WTC11 (cell line): Measurements from ENCODE around the gene RABL6. TPM values are rescaled to one million over a fixed set of nuclear protein-coding genes. Genes with fewer than 3 reads are reported as not detected.
A peak's percentile ranks its signal among the peaks of the same experiment; 100 is the strongest.

Experiments used
- ATAC-seq: fragments of 200-7000 bp; cut with Tn5 transposase; 2 replicates; pipeline ENCODE4 v1.10.0; 2021; ENCODE audit warnings: mild to moderate bottlenecking, moderate library complexity
- CTCF ChIA-PET: fragments of 300-600 bp; sonication (Branson Sonifier 250); formaldehyde crosslinking; loops from one replicate; lab custom pipeline; 2021; ENCODE audit warnings: antibody characterized with exemption; lab: Charles Lee
- POLR2A ChIA-PET: fragments of 350-600 bp; sonication (Branson Sonifier 250); formaldehyde crosslinking; loops from one replicate; lab custom pipeline; 2021; ENCODE audit warnings: antibody characterized with exemption; lab: Charles Lee
- DNase-seq: peaks from one replicate; pipeline ENCODE4 v3.0.0; 2021; ENCODE audit warnings: low spot score
- H3K27ac Mint-ChIP-seq: 2 replicates; pipeline ENCODE4 v1.8.0; 2021; ENCODE audit warnings: mixed read lengths
- H3K27me3 Mint-ChIP-seq: 2 replicates; pipeline ENCODE4 v1.8.0; 2021; ENCODE audit warnings: low read depth, mild to moderate bottlenecking, moderate library complexity, mixed read lengths
- H3K36me3 Mint-ChIP-seq: 2 replicates; pipeline ENCODE4 v1.8.0; 2021; ENCODE audit warnings: mixed read lengths
- H3K4me1 Mint-ChIP-seq: 2 replicates; pipeline ENCODE4 v1.8.0; 2022; ENCODE audit warnings: mixed read lengths
- H3K4me3 Mint-ChIP-seq: 2 replicates; pipeline ENCODE4 v1.8.0; 2021; ENCODE audit warnings: mild to moderate bottlenecking, moderate library complexity, mixed read lengths
- H3K9me3 Mint-ChIP-seq: 2 replicates; pipeline ENCODE4 v1.8.0; 2021; ENCODE audit warnings: mixed read lengths
- AFF4 ChIP-seq: sonication (generic); formaldehyde crosslinking; IDR thresholded peaks from 2 replicates; pipeline ENCODE4 v1.8.1; 2023; ENCODE audit warnings: mild to moderate bottlenecking, missing genetic modification reagents, borderline replicate concordance
- ARID4B ChIP-seq: sonication (generic); formaldehyde crosslinking; IDR thresholded peaks from 2 replicates; pipeline ENCODE4 v1.8.0; 2023; ENCODE audit warnings: missing genetic modification reagents, mild to moderate bottlenecking, borderline replicate concordance
- E2F1 ChIP-seq: sonication (generic); formaldehyde crosslinking; IDR thresholded peaks from 2 replicates; pipeline ENCODE4 v1.8.0; 2022; ENCODE audit warnings: mild to moderate bottlenecking, missing genetic modification reagents
- ELF4 ChIP-seq: sonication (generic); formaldehyde crosslinking; IDR thresholded peaks from 2 replicates; pipeline ENCODE4 v1.8.1; 2022; ENCODE audit warnings: low read depth, mild to moderate bottlenecking, moderate library complexity, missing genetic modification reagents
- EMX1 ChIP-seq: fragments of 250-450 bp; sonication (Bioruptor Pico); IDR thresholded peaks from 2 replicates; pipeline ENCODE4 v1.8.0; 2021; ENCODE audit warnings: mild to moderate bottlenecking
- ETV6 ChIP-seq: sonication (generic); formaldehyde crosslinking; IDR thresholded peaks from 2 replicates; pipeline ENCODE4 v1.8.1; 2022; ENCODE audit warnings: mild to moderate bottlenecking, missing genetic modification reagents
- FOXK1 ChIP-seq: sonication (generic); formaldehyde crosslinking; IDR thresholded peaks from 2 replicates; pipeline ENCODE4 v1.8.0; 2022; ENCODE audit warnings: mild to moderate bottlenecking, moderate library complexity, missing genetic modification reagents
- GABPB1 ChIP-seq: sonication (generic); formaldehyde crosslinking; IDR thresholded peaks from 2 replicates; pipeline ENCODE4 v1.8.1; 2023; ENCODE audit warnings: mild to moderate bottlenecking, missing genetic modification reagents
- MAX ChIP-seq: sonication (generic); formaldehyde crosslinking; IDR thresholded peaks from 2 replicates; pipeline ENCODE4 v1.8.0; 2022; ENCODE audit warnings: mild to moderate bottlenecking, missing genetic modification reagents
- MYBL2 ChIP-seq: sonication (generic); formaldehyde crosslinking; IDR thresholded peaks from 2 replicates; pipeline ENCODE4 v1.8.1; 2023; ENCODE audit warnings: mild to moderate bottlenecking, moderate library complexity, missing genetic modification reagents
- NFE2L1 ChIP-seq: sonication (generic); formaldehyde crosslinking; IDR thresholded peaks from 2 replicates; pipeline ENCODE4 v1.8.1; 2023; ENCODE audit warnings: missing genetic modification reagents
- NR2C2 ChIP-seq: sonication (generic); formaldehyde crosslinking; IDR thresholded peaks from 2 replicates; pipeline ENCODE4 v1.8.0; 2022; ENCODE audit warnings: mild to moderate bottlenecking, missing genetic modification reagents
- OVOL2 ChIP-seq: fragments of 250-450 bp; sonication (Bioruptor Pico); IDR thresholded peaks from 2 replicates; pipeline ENCODE4 v1.9.0; 2021; ENCODE audit warnings: mild to moderate bottlenecking, borderline replicate concordance
- PRRX2 ChIP-seq: fragments of 250-450 bp; sonication (Bioruptor Pico); IDR thresholded peaks from 2 replicates; pipeline ENCODE4 v1.8.0; 2021; ENCODE audit warnings: mild to moderate bottlenecking
- SOX15 ChIP-seq: fragments of 250-450 bp; sonication (Bioruptor Pico); IDR thresholded peaks from 2 replicates; pipeline ENCODE4 v1.9.0; 2021; ENCODE audit warnings: mild to moderate bottlenecking
- TEAD4 ChIP-seq: sonication (generic); formaldehyde crosslinking; IDR thresholded peaks from 2 replicates; pipeline ENCODE4 v1.8.0; 2022; ENCODE audit warnings: mild to moderate bottlenecking, missing genetic modification reagents
- TP53 ChIP-seq: sonication (generic); formaldehyde crosslinking; IDR thresholded peaks from 2 replicates; pipeline ENCODE4 v1.8.1; 2023; ENCODE audit warnings: mild to moderate bottlenecking, missing genetic modification reagents
- ZNF423 ChIP-seq: fragments of 250-450 bp; sonication (Bioruptor Pico); IDR thresholded peaks from 2 replicates; pipeline ENCODE4 v2.1.2; 2022; ENCODE audit warnings: mild to moderate bottlenecking, moderate library complexity
- total RNA-seq: library from RNA; stranded (reverse); gene quantifications from 3 replicates; pipeline ENCODE4 v1.2.3, GENCODE V29; 2021

The RABL6 gene
- total RNA-seq, 1 experiment from 2014 or later, result 171 TPM

GRCh38 chr9:136849038-136849959 is 41.6 kb downstream of the RABL6 start, which contains the start of gene PHPT1 (continued):
- peak; percentile 50; the same call in 1 of the 2 replicates for TF ChIP-seq FOXK1 (CRISPR knock-in tag)
- TF ChIP-seq TP53 (CRISPR knock-in tag), result peak; percentile 90; the same call in 1 of the 2 replicates
- peak; percentile 82; the same call in 1 of the 2 replicates for TF ChIP-seq ARID4B
- no peak for TF ChIP-seq NFE2L1 (CRISPR knock-in tag)
- peak; percentile 34; the same call in 1 of the 2 replicates for TF ChIP-seq MYBL2 (CRISPR knock-in tag)
- no peak for TF ChIP-seq ZNF423
- no peak for TF ChIP-seq ETV6 (CRISPR knock-in tag)

GRCh38 chr9:136849960-136850865 is 42.5 kb downstream of the RABL6 start:
- TF ChIP-seq E2F1 (CRISPR knock-in tag) (no peak), ELF4 (CRISPR knock-in tag) (no peak), MAX (no peak)
- Mint-ChIP-seq H3K27ac (peak overlapping the region; percentile 74; the same call in 1 of the 2 replicates), H3K36me3 (peaks cover 2% of the 10 kb centered on the region; the same call in 1 of the 2 replicates), H3K4me1 (peaks cover 4% of the 10 kb centered on the region), H3K27me3 (peaks cover 3% of the 10 kb centered on the region), H3K4me3 (peak overlapping the region; percentile 94), H3K9me3 (no peaks in the 10 kb centered on the region)
- ChIA-PET POLR2A (no interaction called here), CTCF (interaction anchor here (1.0 to 1.2 kb wide), 2 partner anchors 134 to 185 kb away, joined by 3 to 4 read pairs; no protein-coding TSS in a partner anchor)
- DNase-seq, result no peak
- no peak for ATAC-seq

- Mint-ChIP-seq H3K4me3 (no peak overlapping the region; the same call in 1 of the 2 replicates), H3K36me3 (peaks cover 2% of the 10 kb centered on the region; the same call in 1 of the 2 replicates)
- POLR2A ChIA-PET, result interaction anchor here (0.8 to 1.0 kb wide), 2 partner anchors 9 to 11 kb away, joined by 3 read pairs; no protein-coding TSS in a partner anchor
- TF ChIP-seq ELF4 (CRISPR knock-in tag), result no peak
- TF ChIP-seq NR2C2 (CRISPR knock-in tag), result no peak
- no peak for TF ChIP-seq OVOL2 (CRISPR knock-in tag)
- no peak for TF ChIP-seq AFF4
- TF ChIP-seq SOX15 (CRISPR knock-in tag), result no peak
- no peak for TF ChIP-seq FOXK1 (CRISPR knock-in tag)
- TF ChIP-seq EMX1 (CRISPR knock-in tag), result no peak
- TF ChIP-seq TEAD4 (CRISPR knock-in tag), result no peak
- TF ChIP-seq PRRX2, result no peak
- no peak for TF ChIP-seq GABPB1 (CRISPR knock-in tag)
Measured at GRCh38 chr9:136850866-136851775, 43.4 kb downstream of the RABL6 start.

More at GRCh38 chr9:136850866-136851775, 43.4 kb downstream of the RABL6 start:
- CTCF ChIA-PET, result interaction anchor here (1.2 kb wide), 1 partner anchor 184 kb away, joined by 3 read pairs; no protein-coding TSS in a partner anchor
- DNase-seq, result no peak
- ATAC-seq, result no peak
- Mint-ChIP-seq H3K4me1 (peaks cover 4% of the 10 kb centered on the region), H3K9me3 (no peaks in the 10 kb centered on the region), H3K27me3 (peaks cover 3% of the 10 kb centered on the region), H3K27ac (no peak overlapping the region)
